Endometrial microvascular endothelial cells (primary cell): ENCODE results near the gene ZBTB2. TPM values are rescaled to one million over a fixed set of nuclear protein-coding genes. Genes with fewer than 3 reads are reported as not detected.
"Not testable (repeated sequence)": the region's sequence is repeated elsewhere in the genome, so short reads cannot be mapped to it uniquely, and the experiment has no call there.

Experiments
- in situ Hi-C: cut with HindIII; loops from 2 replicates; pipeline ENCODE4 v1.10.0; 2017; ENCODE audit warnings: low sequenced_read_pairs, low pct_unique_long_range_greater_than_20kb; ENCODE audit errors: inconsistent ontology term
- total RNA-seq: library from RNA; depleted of rRNA; stranded (reverse); fragments of >200 nt; gene quantifications from one replicate; pipeline ENCODE4 v1.2.3, GENCODE V29; 2015; ENCODE audit errors: inconsistent ontology term

Gene ZBTB2
- total RNA-seq, 1 donor from 2014 or later = 11.2 TPM

GRCh38 chr6:151342750-151343149, 48.6 kb downstream of the ZBTB2 start:
- in situ Hi-C loops = not testable (repeated sequence)

GRCh38 chr6:151341476-151342195, 49.7 kb downstream of the ZBTB2 start:
- in situ Hi-C loops = no loop called here

DNA sequence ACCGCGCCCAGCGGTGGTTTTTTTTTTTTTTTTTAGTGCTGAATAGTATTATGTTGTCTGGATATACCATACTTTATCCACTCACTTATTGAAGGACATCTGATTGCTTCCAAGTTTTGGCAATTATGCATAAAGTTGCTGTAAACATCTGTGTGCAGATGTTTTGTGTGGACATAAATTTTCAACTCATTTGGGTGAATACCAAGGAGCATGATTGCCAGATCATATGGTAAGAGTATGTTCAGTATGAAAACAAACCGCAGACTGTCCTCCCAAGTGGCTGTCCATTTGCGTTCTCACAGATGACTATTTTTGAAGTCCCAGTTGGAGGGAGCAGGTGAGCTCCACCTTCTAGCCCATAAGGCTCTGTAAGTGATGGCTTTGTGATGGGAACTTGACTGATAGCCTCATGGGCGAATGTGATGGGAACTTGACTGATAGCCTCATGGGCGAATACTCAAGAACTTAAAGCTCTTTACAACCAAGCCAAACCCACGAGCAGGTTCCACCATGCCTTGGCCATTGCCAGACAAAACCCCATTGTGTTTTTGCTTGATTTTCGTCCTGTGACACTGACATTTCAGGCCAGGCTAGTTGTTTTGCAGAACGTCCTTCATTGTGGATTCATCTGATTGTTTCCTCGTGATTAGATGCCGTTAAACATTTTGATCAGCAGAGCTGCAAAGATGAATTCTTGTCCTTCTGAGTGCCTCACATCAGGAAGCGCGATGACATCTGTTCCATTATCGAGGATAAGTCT, 51.0 kb downstream of the ZBTB2 start:
- in situ Hi-C loops = no loop called here

- in situ Hi-C loops = no loop called here
Measured at GRCh38 chr6:151339369-151339768, 52.0 kb downstream of the ZBTB2 start.

DNA sequence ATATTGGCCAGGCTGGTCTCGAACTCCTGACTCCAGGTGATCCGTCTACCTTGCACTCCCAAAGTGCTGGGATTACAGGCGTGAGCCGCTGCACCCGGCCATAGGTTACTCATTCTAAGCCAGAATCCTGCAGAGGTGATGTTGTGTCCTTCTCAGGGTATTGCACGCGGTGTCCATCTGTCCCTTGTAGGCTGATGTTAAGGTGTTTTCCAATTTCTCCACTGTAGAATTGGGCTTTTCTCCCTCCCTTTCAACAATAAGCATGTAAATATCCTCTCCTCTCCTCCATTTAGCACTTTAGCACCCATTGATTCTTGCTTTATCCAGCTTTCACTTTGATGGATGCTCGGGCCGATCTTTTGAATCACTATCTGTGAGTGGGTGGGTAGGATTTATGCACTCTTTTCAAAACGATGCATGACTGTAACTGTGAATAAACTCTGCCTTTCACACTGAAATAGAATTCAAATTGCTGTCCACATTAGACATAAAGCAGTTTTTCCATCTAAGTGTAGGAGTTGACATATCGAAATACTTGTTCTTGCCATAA, 52.6 kb downstream of the ZBTB2 start:
- in situ Hi-C loops = no loop called here

DNA sequence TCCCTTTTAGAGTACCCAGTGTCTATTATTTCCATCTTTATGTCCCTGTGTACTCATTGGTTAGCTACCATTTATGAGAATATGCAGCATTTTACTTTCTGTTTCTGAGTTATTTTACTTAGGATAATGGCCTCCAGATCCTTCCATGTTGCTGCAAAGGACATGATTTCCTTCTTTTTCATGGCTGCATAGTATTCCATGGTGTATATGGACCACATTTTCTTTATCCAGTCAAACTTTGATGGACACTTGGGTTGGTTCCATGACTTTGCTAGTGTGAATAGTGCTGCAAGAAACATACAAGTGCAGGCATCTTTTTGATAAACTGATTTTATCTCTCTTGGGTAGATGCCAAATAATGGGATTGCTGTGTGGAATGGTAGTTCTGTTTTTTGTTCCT, 55.4 kb downstream of the ZBTB2 start:
- in situ Hi-C loops = no loop called here

GRCh38 chr6:151330130-151330696, 61.1 kb downstream of the ZBTB2 start:
- in situ Hi-C loops = no loop called here

DNA sequence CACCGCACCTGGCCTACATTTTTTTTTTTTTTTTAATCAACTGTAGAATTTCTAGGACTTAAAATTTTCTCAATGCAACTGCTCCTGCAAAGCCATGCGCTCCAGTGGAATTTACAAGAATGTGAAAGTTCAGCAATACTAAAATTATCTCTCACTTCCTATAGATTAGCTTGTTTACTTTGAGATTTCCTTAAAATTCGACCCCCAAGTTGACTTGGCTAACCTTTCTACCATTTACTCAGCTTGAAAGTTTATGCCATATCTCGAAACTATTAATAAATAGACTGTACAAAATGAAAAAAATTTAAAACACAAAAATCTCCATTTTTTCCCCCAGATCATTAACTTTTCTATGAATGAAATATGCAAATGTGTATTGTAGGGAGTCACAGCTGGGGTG, 64.3 kb downstream of the ZBTB2 start:
- in situ Hi-C loops = no loop called here

DNA sequence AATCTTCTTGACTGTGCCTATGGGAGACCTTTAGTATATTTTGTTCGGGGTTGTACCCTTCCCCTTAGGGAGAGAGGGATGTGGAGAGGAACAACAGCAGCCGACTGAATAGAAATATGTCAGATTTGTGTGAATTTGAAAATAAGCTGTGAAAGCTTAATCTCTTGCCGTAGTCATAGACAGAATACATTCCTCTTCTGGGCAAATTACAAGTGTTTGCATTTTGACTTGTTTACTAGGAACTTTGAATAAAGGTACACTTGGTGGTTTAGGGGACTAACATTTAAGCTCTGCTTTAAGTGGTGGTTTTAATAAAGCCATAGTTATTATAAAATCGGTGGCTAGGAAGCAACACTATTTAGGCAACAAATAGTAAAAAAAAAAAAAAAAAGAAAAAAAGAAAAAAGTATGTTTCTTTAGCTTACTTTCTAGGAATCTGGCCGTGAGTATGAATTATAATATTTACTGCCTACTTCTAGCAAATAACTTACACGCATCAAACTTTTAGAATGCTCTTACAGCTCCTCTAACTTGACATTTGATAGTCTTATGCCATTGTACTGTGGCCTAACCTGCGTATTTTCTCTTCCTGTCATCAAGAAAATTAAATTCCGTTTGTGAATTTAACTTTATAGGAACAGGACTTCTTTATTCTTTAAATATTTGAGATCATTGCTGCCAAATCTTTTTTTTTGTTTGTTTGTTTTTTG, 65.1 kb downstream of the ZBTB2 start:
- in situ Hi-C loops = no loop called here

DNA sequence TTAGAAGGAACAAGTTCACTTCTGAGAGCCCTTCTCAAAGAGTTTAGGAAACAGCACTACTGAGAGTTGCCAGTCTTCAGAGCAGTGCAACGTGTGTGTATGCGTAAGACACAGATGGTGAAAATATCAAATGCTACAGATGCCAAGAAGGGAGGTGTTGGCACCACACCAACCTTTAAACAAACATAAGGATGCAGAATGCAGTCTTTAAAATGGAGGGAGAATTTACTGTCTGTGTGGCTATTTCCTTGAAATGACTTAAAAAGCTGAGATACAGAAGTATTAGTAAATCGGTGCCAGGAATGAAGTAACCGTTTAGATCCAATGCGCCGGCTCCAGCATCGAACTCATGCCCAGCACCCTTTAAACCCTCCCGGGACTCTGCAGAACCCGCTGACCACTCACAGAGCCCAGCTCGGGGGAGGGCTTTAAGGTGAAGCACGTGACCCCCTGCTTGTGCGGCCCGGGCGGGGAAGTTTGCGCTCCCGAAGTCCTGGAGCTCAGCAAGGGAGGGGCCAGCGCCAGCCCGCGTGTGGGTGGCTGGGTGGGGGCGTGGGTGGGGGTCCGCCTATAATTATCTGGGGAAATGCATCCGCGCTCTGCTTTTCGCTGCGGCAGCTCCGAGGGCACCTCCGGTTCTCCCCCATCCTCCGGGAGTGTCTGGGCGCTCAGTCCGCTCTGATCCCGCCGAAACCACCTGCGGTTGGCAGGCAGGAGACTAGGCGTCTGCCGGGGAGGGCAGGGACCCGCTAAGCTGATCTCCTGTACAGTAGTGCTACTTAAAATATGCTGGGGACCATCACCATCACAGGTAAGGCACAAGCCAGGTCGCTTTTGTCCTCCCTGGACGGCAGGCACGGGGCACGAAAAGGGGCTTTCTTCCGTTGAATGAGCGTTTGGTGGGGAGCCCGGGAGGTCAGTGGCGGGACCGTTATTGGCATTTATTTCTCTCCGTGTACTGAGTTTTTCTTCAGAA, 66.0 kb downstream of the ZBTB2 start:
- in situ Hi-C loops = no loop called here

- in situ Hi-C loops = loop anchor here (25.0 kb wide), 1 partner anchor 312 kb away; no protein-coding TSS in a partner anchor
Measured at GRCh38 chr6:151324488-151324825, 66.9 kb downstream of the ZBTB2 start.

- in situ Hi-C loops = loop anchor here (25.0 kb wide), 1 partner anchor 312 kb away; no protein-coding TSS in a partner anchor
Measured at GRCh38 chr6:151323791-151324487, 67.4 kb downstream of the ZBTB2 start.

DNA sequence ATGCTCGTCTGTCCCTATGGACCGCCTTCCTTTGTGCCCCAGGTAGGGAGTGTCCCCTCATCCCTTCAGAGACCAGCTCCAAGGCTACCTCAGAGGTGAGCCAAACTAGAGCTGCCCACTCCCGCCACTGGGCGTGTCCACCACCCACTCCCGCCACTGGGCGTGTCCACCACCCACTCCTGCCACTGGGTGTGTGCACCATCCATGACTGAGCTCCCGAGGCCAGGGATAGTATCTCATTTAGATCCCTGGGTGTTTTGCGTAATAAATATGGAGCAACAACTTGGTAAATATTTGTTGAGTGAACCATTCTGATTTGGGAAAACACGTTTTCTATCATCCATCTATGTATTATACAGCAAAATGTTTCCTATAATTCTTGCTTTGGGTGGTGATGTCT, 68.8 kb downstream of the ZBTB2 start:
- in situ Hi-C loops = loop anchor here (25.0 kb wide), 1 partner anchor 310 kb away; no protein-coding TSS in a partner anchor

DNA sequence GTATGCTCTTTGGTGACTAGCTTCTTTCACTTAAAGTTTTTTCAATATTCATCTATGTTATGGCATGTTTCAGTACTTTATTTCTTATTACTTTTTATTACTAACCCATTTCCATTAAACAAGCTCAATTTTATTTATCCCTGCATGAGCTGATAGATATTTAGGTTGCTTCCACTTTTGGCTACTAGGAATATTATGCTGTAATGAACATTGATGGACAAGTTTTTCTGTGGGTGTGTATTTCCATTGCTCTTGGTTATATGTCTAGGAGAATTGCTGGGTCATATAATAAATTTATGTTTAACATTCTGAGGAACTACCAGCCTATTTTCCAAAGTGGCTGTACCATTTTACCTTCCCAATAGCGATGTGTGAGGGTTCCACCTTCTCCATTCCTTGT, 69.9 kb downstream of the ZBTB2 start:
- in situ Hi-C loops = loop anchor here (25.0 kb wide), 1 partner anchor 309 kb away; no protein-coding TSS in a partner anchor

DNA sequence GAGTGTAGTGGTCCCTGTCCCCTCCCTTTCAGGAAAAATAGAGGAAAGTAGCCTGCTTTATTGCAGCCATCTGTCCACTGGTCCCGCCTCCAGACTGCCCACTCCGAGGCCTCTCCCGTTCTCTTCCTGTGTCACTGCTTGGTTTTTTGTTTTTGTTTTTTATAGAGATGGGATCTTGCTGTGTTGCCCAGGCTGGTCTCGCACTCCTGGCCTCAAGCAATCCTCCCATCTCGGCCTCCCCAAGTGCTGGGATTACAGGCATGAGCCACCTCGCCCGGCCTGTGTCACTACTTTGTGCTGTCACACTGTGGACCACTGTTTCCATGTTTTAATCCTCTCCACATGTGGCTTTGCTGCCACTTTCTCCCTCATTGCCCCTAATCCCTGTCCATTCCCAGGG, 71.2 kb downstream of the ZBTB2 start:
- in situ Hi-C loops = loop anchor here (25.0 kb wide), 1 partner anchor 308 kb away; no protein-coding TSS in a partner anchor

DNA sequence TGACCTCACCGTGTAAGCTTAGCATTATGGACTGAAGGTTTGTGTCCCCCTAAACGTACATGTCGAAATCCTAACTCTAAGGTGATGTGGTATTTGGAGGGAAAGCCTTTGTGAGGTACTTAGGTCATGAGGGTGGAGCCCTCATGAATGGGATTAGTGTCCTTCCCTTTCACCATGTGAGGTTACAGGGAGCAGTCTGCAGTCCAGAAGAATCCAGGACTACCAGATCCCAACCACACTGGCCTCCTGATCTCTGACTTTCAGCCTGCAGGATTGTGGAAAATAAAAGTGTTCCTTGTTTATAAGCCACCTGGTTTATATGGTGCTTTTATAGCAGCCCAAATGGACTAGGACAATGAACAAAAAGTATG, 73.4 kb downstream of the ZBTB2 start:
- in situ Hi-C loops = loop anchor here (25.0 kb wide), 1 partner anchor 306 kb away; no protein-coding TSS in a partner anchor
